Thoracic aorta (tissue), 2 donors: ENCODE results near the gene ATP1A1. TPM values are rescaled to one million over a fixed set of nuclear protein-coding genes. Genes with fewer than 3 reads are reported as not detected.

Experiments
- ATAC-seq: fragments of 150-250 bp; one replicate; pipeline ENCODE4 v1.8.0; 2017; ENCODE audit warnings: low read depth; ENCODE audit not compliant: insufficient number of reproducible peaks, low FRiP score
- DNase-seq: peaks from one replicate; pipeline ENCODE4 v3.0.0-alpha.2; 2020; ENCODE audit warnings: low spot score
- H3K27ac ChIP-seq, 2 donors: fragments of 200-600 bp; sonication (generic); 1 replicate in 1 of 2; 2 replicates in 1 of 2; pipeline ENCODE4 v1.5.1; 2016; ENCODE audit warnings: mild to moderate bottlenecking in 2 of 2, moderate library complexity in 2 of 2
- H3K27me3 ChIP-seq: fragments of 200-600 bp; sonication (generic); replicated peaks from 2 replicates; pipeline ENCODE4 v1.6.0; 2016; ENCODE audit warnings: mild to moderate bottlenecking; ENCODE audit not compliant: insufficient read depth
- H3K36me3 ChIP-seq: fragments of 200-600 bp; sonication (generic); one replicate; pipeline ENCODE4 v1.5.1; 2016
- H3K4me1 ChIP-seq, 2 donors: fragments of 200-600 bp; sonication (generic); 1 replicate in 1 of 2; 2 replicates in 1 of 2; pipeline versions ENCODE4 v1.5.1 to v1.6.0; 2016; ENCODE audit warnings: low read depth in 2 of 2, mild to moderate bottlenecking in 1 of 2; ENCODE audit not compliant: control insufficient read depth in 1 of 2
- H3K4me3 ChIP-seq: fragments of 200-600 bp; sonication (generic); 2 replicates; pipeline ENCODE4 v1.5.1; 2016; ENCODE audit warnings: mild to moderate bottlenecking
- H3K9me3 ChIP-seq: fragments of 200-600 bp; sonication (generic); 2 replicates; pipeline ENCODE4 v1.5.1; 2016
- CTCF ChIP-seq: fragments of 200-600 bp; sonication (generic); IDR thresholded peaks from one replicate; pipeline ENCODE4 v1.5.1; 2019; ENCODE audit warnings: antibody characterized with exemption
- total RNA-seq, 2 donors: library from RNA; depleted of rRNA; stranded (reverse); fragments of >200 nt; gene quantifications; one replicate each; pipeline versions ENCODE4 v1.1.0 to v1.2.3, GENCODE V29; 2016

ATP1A1 gene
- total RNA-seq, 2 donors from 2014 or later, result 244 to 310 TPM

- no peaks in the 10 kb centered on the region for H3K9me3 ChIP-seq
- no peak overlapping the region for H3K27ac ChIP-seq
- DNase-seq (no peak), ATAC-seq (no peak)
- no peaks in the 10 kb centered on the region for H3K36me3 ChIP-seq
- no peak for TF ChIP-seq CTCF
- H3K4me1 ChIP-seq, result no peaks in the 10 kb centered on the region
- no peak overlapping the region for H3K4me3 ChIP-seq
- H3K27me3 ChIP-seq, result no peaks in the 10 kb centered on the region
Observed at GRCh38 chr1:116357487-116357886, 15.6 kb upstream of the ATP1A1 start.

- Histone ChIP-seq H3K27me3 (no peaks in the 10 kb centered on the region), H3K27ac (no peak overlapping the region), H3K36me3 (no peaks in the 10 kb centered on the region), H3K9me3 (no peaks in the 10 kb centered on the region), H3K4me1 (no peaks in the 10 kb centered on the region), H3K4me3 (no peak overlapping the region)
- DNase-seq (no peak), ATAC-seq (no peak)
- TF ChIP-seq CTCF, result no peak
Observed at GRCh38 chr1:116359060-116359830, 13.8 kb upstream of the ATP1A1 start.

DNA sequence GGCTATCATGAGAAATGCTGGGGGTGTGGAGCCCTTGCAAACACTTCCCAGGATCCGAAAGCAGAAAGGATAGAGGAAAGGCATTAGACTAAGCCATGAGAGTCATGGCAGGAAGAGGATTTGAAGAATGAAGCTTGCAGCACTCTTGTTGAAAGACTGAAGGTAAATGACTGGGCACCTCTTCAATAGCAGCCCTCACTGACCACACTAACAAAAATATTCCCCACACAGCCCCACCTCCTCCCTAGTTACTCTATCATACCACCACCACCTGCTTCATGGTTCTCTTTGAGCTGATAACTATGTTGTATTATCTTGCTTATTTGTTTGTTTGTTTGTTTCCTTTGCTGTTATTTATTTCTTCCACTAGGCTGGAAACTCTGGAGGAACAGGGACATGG is 13.2 kb upstream of the ATP1A1 start:
- Histone ChIP-seq H3K36me3 (no peaks in the 10 kb centered on the region), H3K27me3 (no peaks in the 10 kb centered on the region), H3K9me3 (no peaks in the 10 kb centered on the region), H3K4me3 (no peak overlapping the region), H3K4me1 (no peaks in the 10 kb centered on the region), H3K27ac (no peak overlapping the region)
- DNase-seq (no peak), ATAC-seq (no peak)
- no peak for TF ChIP-seq CTCF

- Histone ChIP-seq H3K4me1 (no peaks in the 10 kb centered on the region), H3K27me3 (no peaks in the 10 kb centered on the region), H3K9me3 (no peaks in the 10 kb centered on the region), H3K27ac (no peak overlapping the region), H3K4me3 (no peak overlapping the region), H3K36me3 (no peaks in the 10 kb centered on the region)
- peak; percentile 49 for TF ChIP-seq CTCF
- no peak for ATAC-seq
- no peak for DNase-seq
Observed at GRCh38 chr1:116360429-116361173, 12.4 kb upstream of the ATP1A1 start.

DNA sequence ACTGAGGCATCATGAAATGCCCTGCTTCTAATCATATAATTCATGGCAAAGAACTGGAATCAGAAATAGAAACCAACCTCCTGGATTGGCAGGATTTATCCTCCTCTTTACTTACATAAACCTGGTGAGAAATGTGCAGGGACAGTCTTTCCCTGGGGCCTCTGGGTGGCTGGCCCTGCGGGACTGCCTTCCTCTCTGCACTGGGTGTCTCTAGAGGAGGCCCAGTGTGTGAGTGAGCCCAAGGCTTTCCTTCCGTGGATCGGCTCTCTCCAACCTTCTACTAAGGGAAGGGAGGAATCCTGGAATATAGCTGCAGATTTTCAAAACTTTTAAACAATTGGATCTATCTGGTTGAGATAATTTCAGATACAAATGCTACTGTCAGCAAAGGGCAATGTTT is 11.4 kb upstream of the ATP1A1 start:
- no peak overlapping the region for H3K4me3 ChIP-seq
- H3K36me3 ChIP-seq, result no peaks in the 10 kb centered on the region
- no peaks in the 10 kb centered on the region for H3K4me1 ChIP-seq
- no peak for DNase-seq
- no peak for ATAC-seq
- no peaks in the 10 kb centered on the region for H3K9me3 ChIP-seq
- TF ChIP-seq CTCF, result no peak
- H3K27me3 ChIP-seq, result no peaks in the 10 kb centered on the region
- no peak overlapping the region for H3K27ac ChIP-seq
